CD8-positive, alpha-beta memory T cell (primary cell): Measurements from ENCODE around the gene ANTXR1. TPM values are rescaled to one million over a fixed set of nuclear protein-coding genes. Genes with fewer than 3 reads are reported as not detected.
"Not testable (repeated sequence)": the region's sequence is repeated elsewhere in the genome, so short reads cannot be mapped to it uniquely, and the experiment has no call there.

ENCODE experiments used
- CTCF ChIA-PET: fragments of 350-600 bp; sonication (Branson Sonifier 250); formaldehyde crosslinking; loops from one replicate; lab custom pipeline; 2021; ENCODE audit warnings: antibody characterized with exemption; lab: Charles Lee
- POLR2A ChIA-PET: fragments of 350-600 bp; sonication (Branson Sonifier 250); formaldehyde crosslinking; loops from one replicate; lab custom pipeline; 2021; ENCODE audit warnings: antibody characterized with exemption; lab: Charles Lee
- DNase-seq, 5 donors: peaks; one replicate each; pipeline versions ENCODE4 v3.0.0 to v3.0.0-alpha.2; 2020 to 2022; ENCODE audit warnings: mixed read lengths in 1 of 5
- H3K27ac ChIP-seq: one replicate; pipeline ENCODE4 v1.7.0; 2013; ENCODE audit warnings: low read depth, mild to moderate bottlenecking, low read length, moderate library complexity
- H3K27me3 ChIP-seq: 2 replicates; pipeline ENCODE4 v1.7.0; 2013; ENCODE audit warnings: low read length, mild to moderate bottlenecking; ENCODE audit not compliant: insufficient read depth, poor library complexity, severe bottlenecking
- H3K36me3 ChIP-seq: 2 replicates; pipeline ENCODE4 v1.7.0; 2013; ENCODE audit warnings: mild to moderate bottlenecking, low read length, moderate library complexity; ENCODE audit not compliant: insufficient read depth
- H3K4me1 ChIP-seq: 2 replicates; pipeline ENCODE4 v1.7.0; 2013; ENCODE audit warnings: mild to moderate bottlenecking, low read length, moderate library complexity; ENCODE audit not compliant: insufficient read depth
- H3K4me3 ChIP-seq: 2 replicates; pipeline ENCODE4 v1.7.0; 2013; ENCODE audit warnings: mild to moderate bottlenecking, low read length
- H3K9me3 ChIP-seq: 2 replicates; pipeline ENCODE4 v1.7.0; 2013; ENCODE audit warnings: mild to moderate bottlenecking, low read length
- H3K27ac Mint-ChIP-seq, 8 donors: one replicate each; pipeline ENCODE4 v1.8.0; 2020 to 2021; ENCODE audit warnings: mixed read lengths in 8 of 8, mild to moderate bottlenecking in 6 of 8, inconsistent platforms in 3 of 8, moderate library complexity in 3 of 8
- H3K27me3 Mint-ChIP-seq, 2 donors: one replicate each; pipeline ENCODE4 v1.8.0; 2020 to 2021; ENCODE audit warnings: mixed read lengths in 2 of 2, mild to moderate bottlenecking in 1 of 2, moderate library complexity in 1 of 2
- H3K36me3 Mint-ChIP-seq, 3 donors: one replicate each; pipeline ENCODE4 v1.8.0; 2020 to 2021; ENCODE audit warnings: mixed read lengths in 3 of 3, inconsistent platforms in 1 of 3, mild to moderate bottlenecking in 1 of 3
- H3K4me1 Mint-ChIP-seq, 3 donors: one replicate each; pipeline ENCODE4 v1.8.0; 2020 to 2021; ENCODE audit warnings: mixed read lengths in 3 of 3, inconsistent platforms in 1 of 3, mild to moderate bottlenecking in 1 of 3
- H3K4me3 Mint-ChIP-seq, 7 donors: one replicate each; pipeline ENCODE4 v1.8.0; 2020 to 2021; ENCODE audit warnings: mixed read lengths in 7 of 7, mild to moderate bottlenecking in 6 of 7, moderate library complexity in 4 of 7, inconsistent platforms in 2 of 7
- H3K9me3 Mint-ChIP-seq, 5 donors: one replicate each; pipeline ENCODE4 v1.8.0; 2020 to 2022; ENCODE audit warnings: mixed read lengths in 5 of 5, mild to moderate bottlenecking in 3 of 5, moderate library complexity in 2 of 5, inconsistent platforms in 1 of 5
- polyA plus RNA-seq: library from polyadenylated mRNA; unstranded; fragments of 300-500 nt; fragmentation: Illumina TruSeq; gene quantifications from one replicate; pipeline ENCODE4 v1.2.3, GENCODE V29; 2021
- total RNA-seq, 2 experiments: library from RNA; stranded (reverse); gene quantifications; one replicate each; pipeline ENCODE4 v1.2.3, GENCODE V29; 2021

The ANTXR1 gene
- total and polyA plus RNA-seq, 3 experiments from 2014 or later, result 0.22 to 0.27 TPM; not detected in 1

DNA sequence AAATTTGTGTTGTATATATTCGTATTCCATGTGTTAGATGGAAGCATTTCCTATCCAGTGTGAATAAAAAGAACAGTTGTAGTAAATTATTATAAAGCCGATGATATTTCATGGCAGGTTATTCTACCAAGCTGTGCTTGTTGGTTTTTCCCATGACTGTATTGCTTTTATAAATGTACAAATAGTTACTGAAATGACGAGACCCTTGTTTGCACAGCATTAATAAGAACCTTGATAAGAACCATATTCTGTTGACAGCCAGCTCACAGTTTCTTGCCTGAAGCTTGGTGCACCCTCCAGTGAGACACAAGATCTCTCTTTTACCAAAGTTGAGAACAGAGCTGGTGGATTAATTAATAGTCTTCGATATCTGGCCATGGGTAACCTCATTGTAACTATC is 235.3 kb downstream of the ANTXR1 start:
- H3K27ac ChIP-seq, result no peak overlapping the region
- no peaks in the 10 kb centered on the region for H3K4me1 ChIP-seq
- Mint-ChIP-seq H3K27me3 (peaks cover 12 to 64% of the 10 kb centered on the region in 2 donors), H3K36me3 (no peaks in the 10 kb centered on the region), H3K9me3 (no peaks in the 10 kb centered on the region), H3K27ac (no peak overlapping the region), H3K4me3 (no peak overlapping the region), H3K4me1 (no peaks in the 10 kb centered on the region)
- H3K9me3 ChIP-seq, result no peaks in the 10 kb centered on the region
- POLR2A ChIA-PET, result no interaction called here
- no peak for DNase-seq
- no peaks in the 10 kb centered on the region for H3K36me3 ChIP-seq
- CTCF ChIA-PET, result no interaction called here
- no peaks in the 10 kb centered on the region for H3K27me3 ChIP-seq
- H3K4me3 ChIP-seq, result no peak overlapping the region

GRCh38 chr2:69250981-69251380 is 238.0 kb downstream of the ANTXR1 start:
- H3K36me3 ChIP-seq, result no peaks in the 10 kb centered on the region
- POLR2A ChIA-PET, result no interaction called here

DNA sequence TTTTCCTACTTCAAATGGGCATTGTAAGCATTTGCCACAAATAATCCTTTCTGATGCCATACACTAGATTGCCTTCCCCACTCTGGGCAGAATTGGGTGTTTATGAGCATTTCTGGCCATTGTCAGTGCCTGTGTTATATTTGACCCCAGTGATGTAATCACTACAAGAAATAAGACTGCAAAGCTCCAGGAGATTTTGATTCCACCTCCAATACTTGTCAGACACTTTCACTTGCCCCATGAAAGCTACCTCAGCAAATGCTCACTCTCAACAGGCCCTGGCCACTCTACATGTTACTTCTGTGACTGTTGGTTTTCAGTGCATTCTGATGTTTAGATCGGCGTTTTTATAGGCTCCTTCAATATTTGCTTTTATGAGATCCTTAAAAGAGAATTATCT is 239.0 kb downstream of the ANTXR1 start:
- POLR2A ChIA-PET, result no interaction called here
- no peaks in the 10 kb centered on the region for H3K4me1 Mint-ChIP-seq
- H3K4me3 ChIP-seq, result no peak overlapping the region

More at GRCh38 chr2:69250981-69251380, 238.0 kb downstream of the ANTXR1 start:
- no peaks in the 10 kb centered on the region for H3K27me3 ChIP-seq
- H3K27ac ChIP-seq, result no peak overlapping the region
- Mint-ChIP-seq H3K4me1 (no peaks in the 10 kb centered on the region), H3K27ac (no peak overlapping the region), H3K27me3 (peaks cover 12 to 66% of the 10 kb centered on the region in 2 donors), H3K4me3 (no peak overlapping the region), H3K9me3 (no peaks in the 10 kb centered on the region), H3K36me3 (no peaks in the 10 kb centered on the region)
- H3K9me3 ChIP-seq, result no peaks in the 10 kb centered on the region
- no peak overlapping the region for H3K4me3 ChIP-seq
- CTCF ChIA-PET, result no interaction called here
- DNase-seq, result no peak
- no peaks in the 10 kb centered on the region for H3K4me1 ChIP-seq

GRCh38 chr2:69253112-69253511 is 240.1 kb downstream of the ANTXR1 start:
- H3K36me3 Mint-ChIP-seq, result no peaks in the 10 kb centered on the region
- H3K36me3 ChIP-seq, result no peaks in the 10 kb centered on the region
- no peak overlapping the region for H3K4me3 Mint-ChIP-seq
- H3K27me3 Mint-ChIP-seq, result peaks cover 17 to 62% of the 10 kb centered on the region in 2 donors
- DNase-seq, result no peak
- peaks cover 0 to 8% (median 2%) of the 10 kb centered on the region in 5 donors for H3K9me3 Mint-ChIP-seq
- no peak overlapping the region for H3K27ac ChIP-seq
- no peaks in the 10 kb centered on the region for H3K4me1 ChIP-seq
- no peaks in the 10 kb centered on the region for H3K9me3 ChIP-seq
- CTCF ChIA-PET, result no interaction called here
- no peak overlapping the region for H3K27ac Mint-ChIP-seq
- H3K27me3 ChIP-seq, result no peaks in the 10 kb centered on the region
- POLR2A ChIA-PET, result no interaction called here
- no peaks in the 10 kb centered on the region for H3K4me1 Mint-ChIP-seq
- H3K4me3 ChIP-seq, result no peak overlapping the region

More for the DNA sequence above, 239.0 kb downstream of the ANTXR1 start:
- no peaks in the 10 kb centered on the region for H3K36me3 ChIP-seq
- Mint-ChIP-seq H3K36me3 (no peaks in the 10 kb centered on the region), H3K27me3 (peaks cover 14 to 62% of the 10 kb centered on the region in 2 donors), H3K27ac (no peak overlapping the region), H3K9me3 (peaks cover 0 to 2% (median 0%) of the 10 kb centered on the region in 5 donors), H3K4me3 (no peak overlapping the region)
- DNase-seq, result no peak
- no peaks in the 10 kb centered on the region for H3K9me3 ChIP-seq
- H3K27ac ChIP-seq, result no peak overlapping the region
- CTCF ChIA-PET, result no interaction called here
- no peaks in the 10 kb centered on the region for H3K27me3 ChIP-seq
- no peaks in the 10 kb centered on the region for H3K4me1 ChIP-seq

- no peaks in the 10 kb centered on the region for H3K36me3 Mint-ChIP-seq
- POLR2A ChIA-PET, result no interaction called here
These were observed 240.8 kb downstream of the ANTXR1 start for GRCh38 chr2:69253611-69254301.

DNA sequence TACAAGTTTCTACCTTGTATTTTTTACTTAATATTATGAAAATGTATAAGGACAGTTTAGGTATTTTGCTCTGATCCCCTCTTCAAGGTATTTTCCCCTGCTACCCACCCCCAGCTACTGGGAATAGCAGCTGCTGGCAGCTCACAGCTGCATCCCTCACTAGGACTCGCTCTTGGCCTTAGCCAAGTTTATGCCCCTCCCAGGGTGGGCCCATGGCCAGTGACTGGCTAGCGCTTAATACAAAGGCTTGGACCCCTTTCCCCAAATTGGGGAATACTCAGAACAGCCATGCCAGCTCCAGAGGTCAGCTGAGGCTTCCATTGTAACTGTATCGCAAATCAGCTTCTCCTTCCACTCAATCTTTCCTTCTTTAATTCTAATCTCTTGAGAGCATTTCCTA is 242.8 kb downstream of the ANTXR1 start:
- H3K27me3 Mint-ChIP-seq, result peaks cover 18 to 44% of the 10 kb centered on the region in 2 donors
- no peaks in the 10 kb centered on the region for H3K36me3 ChIP-seq
- DNase-seq, result no peak
- ChIA-PET CTCF (no interaction called here), POLR2A (no interaction called here)
- H3K4me3 Mint-ChIP-seq, result no peak overlapping the region
- H3K9me3 ChIP-seq, result no peaks in the 10 kb centered on the region
- H3K4me3 ChIP-seq, result no peak overlapping the region
- H3K27ac ChIP-seq, result no peak overlapping the region
- H3K27ac Mint-ChIP-seq, result no peak overlapping the region
- H3K9me3 Mint-ChIP-seq, result peaks cover 13 to 26% (median 17%) of the 10 kb centered on the region in 5 donors
- no peaks in the 10 kb centered on the region for H3K4me1 ChIP-seq
- no peaks in the 10 kb centered on the region for H3K36me3 Mint-ChIP-seq
- no peaks in the 10 kb centered on the region for H3K4me1 Mint-ChIP-seq
- no peaks in the 10 kb centered on the region for H3K27me3 ChIP-seq

More at GRCh38 chr2:69253611-69254301, 240.8 kb downstream of the ANTXR1 start:
- Histone ChIP-seq H3K27ac (no peak overlapping the region), H3K36me3 (no peaks in the 10 kb centered on the region), H3K4me3 (no peak overlapping the region), H3K4me1 (no peaks in the 10 kb centered on the region), H3K27me3 (no peaks in the 10 kb centered on the region), H3K9me3 (no peaks in the 10 kb centered on the region)
- no peaks in the 10 kb centered on the region for H3K4me1 Mint-ChIP-seq
- no peak overlapping the region for H3K27ac Mint-ChIP-seq
- no peak overlapping the region for H3K4me3 Mint-ChIP-seq
- peaks cover 20 to 57% of the 10 kb centered on the region in 2 donors for H3K27me3 Mint-ChIP-seq
- peaks cover 5 to 11% (median 7%) of the 10 kb centered on the region in 5 donors for H3K9me3 Mint-ChIP-seq
- DNase-seq, result no peak
- CTCF ChIA-PET, result no interaction called here

DNA sequence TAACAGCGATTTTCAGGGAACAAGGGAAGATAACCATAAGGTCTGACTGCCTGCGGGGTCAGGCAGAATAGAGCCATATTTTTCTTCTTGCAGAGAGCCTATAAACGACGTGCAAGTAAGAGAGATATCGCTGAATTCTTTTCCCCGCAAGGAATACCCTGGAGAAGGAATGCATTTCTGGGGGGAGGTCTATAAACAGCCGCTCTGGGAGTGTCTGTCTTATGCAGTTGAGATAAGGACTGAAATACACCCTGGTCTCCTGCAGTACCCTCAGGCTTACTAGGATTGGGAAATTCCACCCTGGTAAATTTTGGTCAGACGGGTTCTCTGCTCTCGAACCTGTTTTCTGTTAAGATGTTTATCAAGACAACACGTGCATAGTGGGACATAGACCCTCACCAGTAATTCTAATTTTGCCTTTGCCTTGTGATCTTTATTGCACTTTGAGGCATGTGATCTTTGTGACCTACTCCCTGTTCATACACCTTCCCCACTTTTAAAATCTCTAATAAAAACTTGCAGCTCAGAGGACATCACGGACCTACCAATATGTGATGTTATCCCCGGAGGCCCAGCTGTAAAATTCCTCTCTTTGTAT is 247.1 kb downstream of the ANTXR1 start:
- H3K4me1 Mint-ChIP-seq, POLR2A ChIA-PET, H3K4me1 ChIP-seq, DNase-seq, H3K9me3 ChIP-seq, CTCF ChIA-PET, H3K36me3 Mint-ChIP-seq, H3K27me3 ChIP-seq, H3K36me3 ChIP-seq, H3K27ac ChIP-seq, H3K4me3 ChIP-seq, H3K4me3 Mint-ChIP-seq: not testable (repeated sequence)
- Mint-ChIP-seq H3K27me3 (peaks cover 24 to 46% of the 10 kb centered on the region in 2 donors), H3K27ac (peak overlapping the region in 1 of 8 donors; percentile 71), H3K9me3 (peaks cover 22 to 36% (median 29%) of the 10 kb centered on the region in 5 donors)

DNA sequence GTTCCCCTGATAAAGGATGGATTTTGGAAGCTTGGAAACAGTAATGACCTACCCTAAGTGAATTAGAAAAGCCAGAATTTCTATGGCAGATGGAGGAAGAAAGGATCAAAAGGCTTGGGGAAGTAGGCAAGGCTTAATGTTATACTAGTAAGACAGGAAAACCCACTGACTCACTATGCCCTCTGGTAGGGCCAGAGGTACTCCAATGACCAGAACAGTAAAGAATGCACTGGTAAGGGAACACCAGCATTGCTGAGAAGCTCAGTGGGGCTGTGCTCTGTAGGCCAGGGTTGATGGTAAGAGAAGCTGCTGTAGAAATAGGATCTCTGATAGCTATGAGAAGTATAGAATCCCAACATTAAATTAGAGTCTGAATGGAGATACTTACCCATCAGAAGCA is 247.7 kb downstream of the ANTXR1 start:
- H3K36me3 ChIP-seq, result no peaks in the 10 kb centered on the region
- DNase-seq, result no peak
- ChIA-PET CTCF (no interaction called here), POLR2A (no interaction called here)
- no peaks in the 10 kb centered on the region for H3K4me1 ChIP-seq
- Mint-ChIP-seq H3K36me3 (peaks cover 0 to 4% (median 0%) of the 10 kb centered on the region in 3 donors), H3K9me3 (peaks cover 22 to 36% (median 29%) of the 10 kb centered on the region in 5 donors), H3K4me1 (no peaks in the 10 kb centered on the region), H3K27me3 (peaks cover 25 to 52% of the 10 kb centered on the region in 2 donors), H3K4me3 (no peak overlapping the region), H3K27ac (no peak overlapping the region)
- no peak overlapping the region for H3K27ac ChIP-seq
- H3K9me3 ChIP-seq, result no peaks in the 10 kb centered on the region
- H3K4me3 ChIP-seq, result no peak overlapping the region
- H3K27me3 ChIP-seq, result no peaks in the 10 kb centered on the region
